OCI-LY1 (cell line): Measurements from ENCODE around the gene CLDN19.

Source experiments
- EZH2 ChIP-seq: fragments of 200-600 bp; sonication (generic), shearing (Covaris generic); IDR thresholded peaks from 2 replicates; pipeline ENCODE4 v1.8.0; 2017; ENCODE audit warnings: borderline replicate concordance, mixed run types, mild to moderate bottlenecking, antibody characterized with exemption, low read length, moderate library complexity, mixed read lengths
- TF ChIP-seq, protein P1 (sequence below): fragments of 200-600 bp; sonication (generic), shearing (Covaris generic); IDR thresholded peaks from 2 replicates; pipeline ENCODE4 v1.5.1; 2017; ENCODE audit warnings: mild to moderate bottlenecking, antibody characterized with exemption, low read length, moderate library complexity, mixed read lengths

DNA sequence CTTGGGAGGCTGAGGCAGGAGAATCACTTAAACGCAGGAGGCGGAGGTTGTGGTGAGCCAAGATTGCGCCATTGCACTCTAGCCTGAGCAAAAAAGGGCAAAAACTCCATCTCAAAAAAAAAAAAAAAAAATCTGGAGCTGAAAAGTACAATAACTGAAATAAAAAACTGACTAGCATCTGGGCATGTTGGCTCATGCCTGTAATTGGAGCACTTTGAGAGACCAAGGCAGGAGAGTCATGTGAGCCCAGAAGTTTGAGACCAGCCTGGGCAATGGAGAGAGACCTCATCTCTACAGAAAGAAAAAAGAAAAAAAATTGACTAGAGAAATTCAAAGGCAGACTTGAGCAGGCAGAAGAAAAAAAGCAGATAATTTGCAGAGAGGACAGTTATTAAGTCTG lies 18.1 kb downstream of the CLDN19 start:
- TF ChIP-seq, protein P1, sequence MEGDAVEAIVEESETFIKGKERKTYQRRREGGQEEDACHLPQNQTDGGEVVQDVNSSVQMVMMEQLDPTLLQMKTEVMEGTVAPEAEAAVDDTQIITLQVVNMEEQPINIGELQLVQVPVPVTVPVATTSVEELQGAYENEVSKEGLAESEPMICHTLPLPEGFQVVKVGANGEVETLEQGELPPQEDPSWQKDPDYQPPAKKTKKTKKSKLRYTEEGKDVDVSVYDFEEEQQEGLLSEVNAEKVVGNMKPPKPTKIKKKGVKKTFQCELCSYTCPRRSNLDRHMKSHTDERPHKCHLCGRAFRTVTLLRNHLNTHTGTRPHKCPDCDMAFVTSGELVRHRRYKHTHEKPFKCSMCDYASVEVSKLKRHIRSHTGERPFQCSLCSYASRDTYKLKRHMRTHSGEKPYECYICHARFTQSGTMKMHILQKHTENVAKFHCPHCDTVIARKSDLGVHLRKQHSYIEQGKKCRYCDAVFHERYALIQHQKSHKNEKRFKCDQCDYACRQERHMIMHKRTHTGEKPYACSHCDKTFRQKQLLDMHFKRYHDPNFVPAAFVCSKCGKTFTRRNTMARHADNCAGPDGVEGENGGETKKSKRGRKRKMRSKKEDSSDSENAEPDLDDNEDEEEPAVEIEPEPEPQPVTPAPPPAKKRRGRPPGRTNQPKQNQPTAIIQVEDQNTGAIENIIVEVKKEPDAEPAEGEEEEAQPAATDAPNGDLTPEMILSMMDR: no peak
- no peak for TF ChIP-seq EZH2
